Right lung (tissue), 5 donors: ENCODE data around the gene DUSP6. TPM values are rescaled to one million over a fixed set of nuclear protein-coding genes. Genes with fewer than 3 reads are reported as not detected.

Experiments used
- DNase-seq, 2 donors: peaks; one replicate each; pipeline ENCODE4 v3.0.0-alpha.2; 2013
- polyA plus RNA-seq, 5 donors: library from polyadenylated mRNA; unstranded; fragments of 120-200 nt; gene quantifications; one replicate each; pipeline versions ENCODE4 v1.2.1 to v1.2.3, GENCODE V29; 2013; ENCODE audit warnings: inconsistent platforms in 1 of 5, low replicate concordance in 1 of 5; ENCODE audit not compliant: insufficient read length in 5 of 5, insufficient read depth in 1 of 5

DUSP6 gene
- polyA plus RNA-seq, 5 donors = 185 to 257 (median 233) TPM

- no peak for DNase-seq
Observed at GRCh38 chr12:89335452-89336244, 16.7 kb downstream of the DUSP6 start.

GRCh38 chr12:89334548-89335169 lies 17.6 kb downstream of the DUSP6 start:
- no peak for DNase-seq

GRCh38 chr12:89333564-89334252 lies 18.6 kb downstream of the DUSP6 start:
- no peak for DNase-seq

GRCh38 chr12:89328151-89329030 lies 23.9 kb downstream of the DUSP6 start:
- DNase-seq = no peak

GRCh38 chr12:89327486-89328094 lies 24.7 kb downstream of the DUSP6 start:
- no peak for DNase-seq

- peak; percentile 71 to 79 for DNase-seq
Observed at GRCh38 chr12:89326239-89327040, 25.9 kb downstream of the DUSP6 start.

- no peak for DNase-seq
Observed at GRCh38 chr12:89325495-89325894, 26.8 kb downstream of the DUSP6 start.

GRCh38 chr12:89324437-89324836 lies 27.9 kb downstream of the DUSP6 start:
- no peak for DNase-seq

GRCh38 chr12:89323568-89324218 lies 28.6 kb downstream of the DUSP6 start:
- no peak for DNase-seq

GRCh38 chr12:89320735-89321134 lies 31.6 kb downstream of the DUSP6 start:
- DNase-seq = no peak

GRCh38 chr12:89319606-89320005 lies 32.7 kb downstream of the DUSP6 start:
- DNase-seq = no peak

- peak; percentile 52 to 63 for DNase-seq
Observed at GRCh38 chr12:89319122-89319521, 33.2 kb downstream of the DUSP6 start.

GRCh38 chr12:89316705-89317139 lies 35.6 kb downstream of the DUSP6 start:
- DNase-seq = peak in 1 of 2 donors; percentile 54

- no peak for DNase-seq
Observed at GRCh38 chr12:89314060-89314761, 38.1 kb downstream of the DUSP6 start.

GRCh38 chr12:89311703-89312293 lies 40.5 kb downstream of the DUSP6 start:
- DNase-seq = no peak

GRCh38 chr12:89309815-89310214 lies 42.5 kb downstream of the DUSP6 start:
- DNase-seq = no peak

GRCh38 chr12:89309440-89309802 lies 42.9 kb downstream of the DUSP6 start:
- DNase-seq = no peak

- no peak for DNase-seq
Observed at GRCh38 chr12:89307474-89308253, 44.6 kb downstream of the DUSP6 start.
